K562 (cell line): Measurements from ENCODE around the gene SRL. TPM values are rescaled to one million over a fixed set of nuclear protein-coding genes. Genes with fewer than 3 reads are reported as not detected.

Source experiments
- CTCF ChIP-seq, 3 experiments: IDR thresholded peaks in 2 of 3; conservative IDR thresholded peaks in 1 of 3; 2 replicates each; pipeline ENCODE4 v1.5.1; 2011 to 2012; ENCODE audit warnings: low read length in 3 of 3, mild to moderate bottlenecking in 3 of 3, control low read depth in 2 of 3, improper control_type of control experiment in 1 of 3, inconsistent platforms in 1 of 3, low read depth in 1 of 3, mixed read lengths in 1 of 3, moderate library complexity in 1 of 3; ENCODE audit not compliant: insufficient read depth in 2 of 3
- EP400 ChIP-seq: fragments of 450-650 bp; IDR thresholded peaks from 2 replicates; pipeline ENCODE4 v1.6.1; 2017; ENCODE audit warnings: antibody characterized with exemption, mild to moderate bottlenecking, moderate library complexity
- ESRRB ChIP-seq: fragments of 250-450 bp; sonication (Bioruptor Pico); IDR thresholded peaks from 2 replicates; pipeline ENCODE4 v1.5.0; 2020; ENCODE audit warnings: mild to moderate bottlenecking, moderate library complexity, borderline replicate concordance
- FOXK2 ChIP-seq, 2 experiments: fragments of 450-650 bp; IDR thresholded peaks in 1 of 2; conservative IDR thresholded peaks in 1 of 2; 2 replicates each; pipeline ENCODE4 v1.6.1; 2016; ENCODE audit warnings: low read depth in 2 of 2, mild to moderate bottlenecking in 1 of 2
- HIVEP1 ChIP-seq: fragments of 250-450 bp; sonication (Bioruptor Pico); IDR thresholded peaks from 2 replicates; pipeline ENCODE4 v1.4.0; 2020; ENCODE audit warnings: mild to moderate bottlenecking
- RBM34 ChIP-seq: fragments of 200-400 bp; formaldehyde crosslinking; IDR thresholded peaks from 2 replicates; pipeline ENCODE4 v1.6.1; 2018; ENCODE audit warnings: low read length, borderline replicate concordance; ENCODE audit not compliant: insufficient read depth
- SAFB2 ChIP-seq: fragments of 200-400 bp; formaldehyde crosslinking; IDR thresholded peaks from 2 replicates; pipeline ENCODE4 v1.6.1; 2018; ENCODE audit warnings: borderline replicate concordance, low read length, low read depth, moderate library complexity; ENCODE audit not compliant: severe bottlenecking
- SMC3 ChIP-seq: conservative IDR thresholded peaks from 2 replicates; pipeline ENCODE4 v1.6.1; 2011; ENCODE audit warnings: low read depth, low read length, improper control_type of control experiment; ENCODE audit not compliant: insufficient read depth
- TAF15 ChIP-seq: fragments of 200-400 bp; formaldehyde crosslinking; IDR thresholded peaks from 2 replicates; pipeline ENCODE4 v1.6.1; 2017; ENCODE audit warnings: mild to moderate bottlenecking, low read depth, low read length, moderate library complexity
- ZNF121 ChIP-seq: sonication (generic); formaldehyde crosslinking; conservative IDR thresholded peaks from 2 replicates; pipeline ENCODE4 v1.8.0; 2022; ENCODE audit warnings: missing genetic modification reagents
- ZNF707 ChIP-seq: fragments of 250-450 bp; sonication (Bioruptor Pico); conservative IDR thresholded peaks from 2 replicates; pipeline ENCODE4 v1.8.0; 2022; ENCODE audit warnings: inconsistent platforms, mild to moderate bottlenecking, moderate library complexity
- ZNF79 ChIP-seq: fragments of 250-450 bp; sonication (Bioruptor Pico); IDR thresholded peaks from 2 replicates; pipeline ENCODE4 v1.4.0; 2020; ENCODE audit warnings: low read depth, mild to moderate bottlenecking, moderate library complexity
- polyA plus RNA-seq, 8 experiments: library from polyadenylated mRNA; depleted of rRNA in 4 of 8; stranded (reverse) in 5 of 8; unstranded in 3 of 8; fragments of >200 nt; fragmentation: Nextera tagmentation in 2 of 8; fragmentation: Illumina TruSeq in 1 of 8; extraction: Ambion mirVana in 2 of 8; extraction: Trizol in 1 of 8; gene quantifications; 2 replicates each; pipeline versions ENCODE4 v1.2.1 to v1.2.3, GENCODE V29; 2011 to 2014; ENCODE audit warnings: inconsistent platforms in 1 of 8, missing spikeins in 1 of 8
- total RNA-seq, 7 experiments: library from RNA; depleted of rRNA in 6 of 7; stranded (reverse); fragments of >200 nt in 6 of 7; fragmentation: Illumina TruSeq in 2 of 7; extraction: Trizol in 2 of 7; gene quantifications; 2 replicates each; pipeline versions ENCODE4 v1.2.1 to v1.2.3, GENCODE V29; 2011 to 2021; ENCODE audit warnings: low replicate concordance in 1 of 7
- TF ChIP-seq, protein P1 (sequence below), 2 experiments: fragments of 200-800 bp in 1 of 2; sonication (Bioruptor generic) in 1 of 2; sonication (generic) in 1 of 2; formaldehyde crosslinking in 1 of 2; IDR thresholded peaks in 1 of 2; conservative IDR thresholded peaks in 1 of 2; 2 replicates each; pipeline versions ENCODE4 v1.5.0 to v1.6.1; 2016 to 2020; ENCODE audit warnings: missing compliant biosample characterization in 1 of 2, missing genetic modification characterization in 1 of 2, missing genetic modification reagents in 1 of 2
- TF ChIP-seq, protein P2 (sequence below): fragments of 200-400 bp; formaldehyde crosslinking; IDR thresholded peaks from 2 replicates; pipeline ENCODE4 v1.6.1; 2017; ENCODE audit warnings: mild to moderate bottlenecking, low read depth, low read length, moderate library complexity
- TF ChIP-seq, protein P3 (sequence below): fragments of 450-650 bp; IDR thresholded peaks from 2 replicates; pipeline ENCODE4 v1.6.1; 2016; ENCODE audit warnings: borderline replicate concordance
- TF ChIP-seq, protein P4 (sequence below): fragments of 250-450 bp; sonication (Bioruptor Pico); IDR thresholded peaks from 2 replicates; pipeline ENCODE4 v1.4.0; 2020; ENCODE audit warnings: mild to moderate bottlenecking

The SRL gene
- total and polyA plus RNA-seq, 9 of the 15 experiments (the other 6 are each of a cell fraction or from before 2014, with no cell fraction given), result 0.01 TPM; not detected in 8

- TF ChIP-seq ZNF121 (peak; percentile 98; the same call in 1 of the 2 replicates), FOXK2 (conservative IDR thresholded peaks at IDR 0.05 in 1 of 2, IDR thresholded peaks at IDR 0.05 in 1 of 2; ENCODE audit: low read depth in 2 of 2) (no peak), CTCF (IDR thresholded peaks at IDR 0.05 in 2 of 3, conservative IDR thresholded peaks at IDR 0.05 in 1 of 3; ENCODE audit: insufficient read depth in 2 of 3, low read depth in 1 of 3, low read length in 3 of 3) (no peak), SMC3 (no peak; the same call in 1 of the 2 replicates), EP400 (peak; percentile 81), TAF15 (no peak), ZNF79 (no peak), HIVEP1 (CRISPR knock-in tag) (no peak), ESRRB (CRISPR knock-in tag) (no peak), RBM34 (0 out of 2 replicates have a peak, but pooled peaks have one; percentile 19), SAFB2 (no peak), ZNF707 (CRISPR knock-in tag) (no peak)
- TF ChIP-seq, protein P1, sequence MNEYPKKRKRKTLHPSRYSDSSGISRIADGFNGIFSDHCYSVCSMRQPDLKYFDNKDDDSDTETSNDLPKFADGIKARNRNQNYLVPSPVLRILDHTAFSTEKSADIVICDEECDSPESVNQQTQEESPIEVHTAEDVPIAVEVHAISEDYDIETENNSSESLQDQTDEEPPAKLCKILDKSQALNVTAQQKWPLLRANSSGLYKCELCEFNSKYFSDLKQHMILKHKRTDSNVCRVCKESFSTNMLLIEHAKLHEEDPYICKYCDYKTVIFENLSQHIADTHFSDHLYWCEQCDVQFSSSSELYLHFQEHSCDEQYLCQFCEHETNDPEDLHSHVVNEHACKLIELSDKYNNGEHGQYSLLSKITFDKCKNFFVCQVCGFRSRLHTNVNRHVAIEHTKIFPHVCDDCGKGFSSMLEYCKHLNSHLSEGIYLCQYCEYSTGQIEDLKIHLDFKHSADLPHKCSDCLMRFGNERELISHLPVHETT (CRISPR knock-in tag; conservative IDR thresholded peaks at IDR 0.05 in 1 of 2, IDR thresholded peaks at IDR 0.05 in 1 of 2), result peak in 1 of 2 experiments; percentile 82; a peak in 2 of 4 replicates
- TF ChIP-seq, protein P2, sequence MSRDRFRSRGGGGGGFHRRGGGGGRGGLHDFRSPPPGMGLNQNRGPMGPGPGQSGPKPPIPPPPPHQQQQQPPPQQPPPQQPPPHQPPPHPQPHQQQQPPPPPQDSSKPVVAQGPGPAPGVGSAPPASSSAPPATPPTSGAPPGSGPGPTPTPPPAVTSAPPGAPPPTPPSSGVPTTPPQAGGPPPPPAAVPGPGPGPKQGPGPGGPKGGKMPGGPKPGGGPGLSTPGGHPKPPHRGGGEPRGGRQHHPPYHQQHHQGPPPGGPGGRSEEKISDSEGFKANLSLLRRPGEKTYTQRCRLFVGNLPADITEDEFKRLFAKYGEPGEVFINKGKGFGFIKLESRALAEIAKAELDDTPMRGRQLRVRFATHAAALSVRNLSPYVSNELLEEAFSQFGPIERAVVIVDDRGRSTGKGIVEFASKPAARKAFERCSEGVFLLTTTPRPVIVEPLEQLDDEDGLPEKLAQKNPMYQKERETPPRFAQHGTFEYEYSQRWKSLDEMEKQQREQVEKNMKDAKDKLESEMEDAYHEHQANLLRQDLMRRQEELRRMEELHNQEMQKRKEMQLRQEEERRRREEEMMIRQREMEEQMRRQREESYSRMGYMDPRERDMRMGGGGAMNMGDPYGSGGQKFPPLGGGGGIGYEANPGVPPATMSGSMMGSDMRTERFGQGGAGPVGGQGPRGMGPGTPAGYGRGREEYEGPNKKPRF, result no peak
- TF ChIP-seq, protein P3, sequence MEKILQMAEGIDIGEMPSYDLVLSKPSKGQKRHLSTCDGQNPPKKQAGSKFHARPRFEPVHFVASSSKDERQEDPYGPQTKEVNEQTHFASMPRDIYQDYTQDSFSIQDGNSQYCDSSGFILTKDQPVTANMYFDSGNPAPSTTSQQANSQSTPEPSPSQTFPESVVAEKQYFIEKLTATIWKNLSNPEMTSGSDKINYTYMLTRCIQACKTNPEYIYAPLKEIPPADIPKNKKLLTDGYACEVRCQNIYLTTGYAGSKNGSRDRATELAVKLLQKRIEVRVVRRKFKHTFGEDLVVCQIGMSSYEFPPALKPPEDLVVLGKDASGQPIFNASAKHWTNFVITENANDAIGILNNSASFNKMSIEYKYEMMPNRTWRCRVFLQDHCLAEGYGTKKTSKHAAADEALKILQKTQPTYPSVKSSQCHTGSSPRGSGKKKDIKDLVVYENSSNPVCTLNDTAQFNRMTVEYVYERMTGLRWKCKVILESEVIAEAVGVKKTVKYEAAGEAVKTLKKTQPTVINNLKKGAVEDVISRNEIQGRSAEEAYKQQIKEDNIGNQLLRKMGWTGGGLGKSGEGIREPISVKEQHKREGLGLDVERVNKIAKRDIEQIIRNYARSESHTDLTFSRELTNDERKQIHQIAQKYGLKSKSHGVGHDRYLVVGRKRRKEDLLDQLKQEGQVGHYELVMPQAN, result peak; percentile 75; the same call in 1 of the 2 replicates
- TF ChIP-seq, protein P4, sequence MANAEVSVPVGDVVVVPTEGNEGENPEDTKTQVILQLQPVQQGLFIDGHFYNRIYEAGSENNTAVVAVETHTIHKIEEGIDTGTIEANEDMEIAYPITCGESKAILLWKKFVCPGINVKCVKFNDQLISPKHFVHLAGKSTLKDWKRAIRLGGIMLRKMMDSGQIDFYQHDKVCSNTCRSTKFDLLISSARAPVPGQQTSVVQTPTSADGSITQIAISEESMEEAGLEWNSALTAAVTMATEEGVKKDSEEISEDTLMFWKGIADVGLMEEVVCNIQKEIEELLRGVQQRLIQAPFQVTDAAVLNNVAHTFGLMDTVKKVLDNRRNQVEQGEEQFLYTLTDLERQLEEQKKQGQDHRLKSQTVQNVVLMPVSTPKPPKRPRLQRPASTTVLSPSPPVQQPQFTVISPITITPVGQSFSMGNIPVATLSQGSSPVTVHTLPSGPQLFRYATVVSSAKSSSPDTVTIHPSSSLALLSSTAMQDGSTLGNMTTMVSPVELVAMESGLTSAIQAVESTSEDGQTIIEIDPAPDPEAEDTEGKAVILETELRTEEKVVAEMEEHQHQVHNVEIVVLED (CRISPR knock-in tag), result peak; percentile 94
Observed at GRCh38 chr16:4253394-4254150, 11.7 kb upstream of the SRL start (continued).
